HG03196 (cell line): ENCODE measurements around the gene S100Z.
"Not testable (repeated sequence)": the region's sequence is repeated elsewhere in the genome, so short reads cannot be mapped to it uniquely, and the experiment has no call there.

Source experiments
- ATAC-seq: cut with Tn5 transposase; IDR thresholded peaks from one replicate; pipeline ENCODE4 v1.9.1; 2021; ENCODE audit not compliant: unreplicated experiment

Gene S100Z

DNA sequence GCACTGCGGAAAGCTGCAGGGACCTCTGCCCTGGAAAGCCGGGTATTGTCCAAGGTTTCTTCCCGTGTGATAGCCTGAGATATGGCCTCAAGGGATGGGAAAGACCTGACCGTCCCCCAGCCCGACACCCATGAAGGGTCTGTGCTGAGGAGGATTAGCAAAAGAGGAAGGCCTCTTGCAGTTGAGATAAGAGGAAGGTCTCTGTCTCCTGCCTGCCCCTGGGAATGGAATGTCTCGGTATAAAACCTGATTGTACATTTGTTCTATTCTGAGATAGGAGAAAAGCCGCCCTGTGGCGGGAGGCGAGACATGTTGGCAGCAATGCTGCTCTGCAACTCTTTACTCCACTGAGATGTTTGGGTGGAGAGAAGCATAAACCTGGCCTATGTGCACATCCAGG lies 95.4 kb downstream of the S100Z start:
- ATAC-seq: not testable (repeated sequence)

DNA sequence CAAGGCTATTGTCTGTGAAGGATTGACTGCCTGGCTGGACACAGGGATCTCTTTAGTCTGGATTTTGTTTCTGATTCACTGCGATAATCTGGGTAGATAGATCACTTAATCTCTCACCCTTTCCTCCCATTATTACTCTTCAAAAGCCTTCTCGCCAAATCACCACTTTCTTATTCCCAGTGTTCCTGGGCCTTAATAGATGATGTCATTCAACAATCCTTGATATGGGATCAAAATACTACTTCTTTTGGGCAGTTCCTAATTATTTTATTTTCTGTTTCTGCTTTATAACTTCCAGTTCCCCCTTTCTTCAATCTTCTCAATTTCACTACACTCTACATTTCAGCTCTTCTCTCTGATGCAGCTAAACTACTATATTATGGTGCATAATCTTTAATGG lies 96.3 kb downstream of the S100Z start:
- no peak for ATAC-seq

DNA sequence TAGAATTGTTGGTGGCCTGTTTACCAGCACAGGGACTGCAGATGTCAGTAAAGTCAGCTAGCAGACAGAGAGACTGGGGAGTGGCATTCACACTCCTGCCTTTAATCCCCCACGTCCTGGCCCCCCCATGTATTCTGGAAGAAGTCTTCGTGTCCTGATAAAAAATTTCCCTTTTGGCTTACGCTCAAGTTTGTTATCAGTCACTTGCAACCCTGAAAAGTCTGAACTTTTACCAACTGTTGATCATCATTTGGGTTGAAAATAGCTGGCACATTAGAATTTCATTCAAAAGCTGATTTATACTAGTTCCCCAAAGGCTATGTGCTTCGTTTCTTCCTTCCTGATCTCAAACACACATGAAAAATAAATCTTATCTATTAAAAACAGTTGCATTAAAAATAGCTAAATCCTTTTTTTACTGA lies 97.3 kb downstream of the S100Z start:
- ATAC-seq: no peak

DNA sequence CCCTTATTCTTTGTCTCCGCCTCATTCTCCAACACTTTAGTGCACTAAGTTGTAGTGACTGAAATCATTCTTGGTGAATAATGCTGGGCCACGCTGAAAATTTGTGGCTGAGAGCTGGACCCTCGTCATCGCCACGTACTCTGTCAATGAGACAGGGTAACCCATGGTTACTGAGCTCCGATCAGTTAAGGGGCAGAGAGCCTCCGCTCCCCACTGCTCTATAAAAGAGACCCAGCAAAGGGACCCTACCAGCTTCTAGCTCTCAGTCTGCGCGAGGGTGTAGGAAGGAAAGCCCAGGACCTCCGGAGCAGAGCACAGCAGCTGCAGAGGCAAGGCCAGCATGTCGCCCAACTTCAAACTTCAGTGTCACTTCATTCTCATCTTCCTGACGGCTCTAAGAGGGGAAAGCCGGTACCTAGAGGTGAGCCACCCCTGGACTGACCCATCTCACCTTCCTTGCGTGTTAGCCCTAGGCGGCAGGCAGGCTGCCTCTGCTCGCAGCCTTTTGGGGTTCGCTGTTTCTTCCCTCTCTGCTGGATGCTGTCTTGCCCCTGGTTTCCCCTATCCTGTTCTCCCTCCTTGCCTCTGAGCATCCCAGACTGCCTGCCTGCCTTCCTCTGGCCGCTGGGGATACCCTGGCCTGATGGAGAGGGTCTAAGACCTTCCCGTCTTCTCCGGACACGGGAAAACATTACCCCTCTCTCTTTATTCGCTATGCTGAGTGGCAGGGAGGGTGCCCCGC lies 103.2 kb downstream of the S100Z start, which contains the start of gene CRHBP:
Gene CRHBP (plus strand): TSS at position 251 of the 742 bp plus-strand sequence. CDS start 90 bp downstream, at position 341.
- no peak for ATAC-seq

DNA sequence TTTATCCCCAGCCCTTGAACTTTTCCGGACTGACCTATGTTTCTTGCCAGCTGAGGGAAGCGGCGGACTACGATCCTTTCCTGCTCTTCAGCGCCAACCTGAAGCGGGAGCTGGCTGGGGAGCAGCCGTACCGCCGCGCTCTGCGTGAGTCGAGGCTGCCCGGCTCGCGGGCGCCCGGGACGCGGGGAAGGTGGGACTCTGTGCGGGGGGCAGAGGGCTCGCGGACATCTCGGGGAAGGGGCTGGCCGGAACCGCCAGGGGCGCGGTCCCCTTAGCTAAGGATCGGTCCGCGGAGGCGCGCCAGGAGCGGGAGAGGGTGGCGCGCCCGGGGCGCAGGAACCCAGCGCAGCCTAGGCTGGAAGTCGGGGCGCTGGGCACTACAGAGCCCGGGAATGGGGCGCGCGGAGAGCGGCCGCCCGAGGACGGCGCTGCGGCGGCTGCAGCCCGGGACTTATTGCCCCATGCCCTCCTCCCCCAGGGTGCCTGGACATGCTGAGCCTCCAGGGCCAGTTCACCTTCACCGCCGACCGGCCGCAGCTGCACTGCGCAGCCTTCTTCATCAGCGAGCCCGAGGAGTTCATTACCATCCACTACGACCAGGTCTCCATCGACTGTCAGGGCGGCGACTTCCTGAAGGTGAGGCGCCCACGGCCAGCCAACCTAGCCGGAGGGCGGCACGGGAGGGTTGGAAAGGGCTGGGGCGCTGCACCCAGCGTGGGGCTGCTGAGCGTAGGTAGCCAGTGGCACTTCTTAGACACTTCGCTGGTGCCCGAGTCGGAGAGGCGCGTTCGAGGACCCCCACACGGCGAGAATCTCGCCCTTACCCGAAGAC lies 104.0 kb downstream of the S100Z start:
- ATAC-seq: no peak

DNA sequence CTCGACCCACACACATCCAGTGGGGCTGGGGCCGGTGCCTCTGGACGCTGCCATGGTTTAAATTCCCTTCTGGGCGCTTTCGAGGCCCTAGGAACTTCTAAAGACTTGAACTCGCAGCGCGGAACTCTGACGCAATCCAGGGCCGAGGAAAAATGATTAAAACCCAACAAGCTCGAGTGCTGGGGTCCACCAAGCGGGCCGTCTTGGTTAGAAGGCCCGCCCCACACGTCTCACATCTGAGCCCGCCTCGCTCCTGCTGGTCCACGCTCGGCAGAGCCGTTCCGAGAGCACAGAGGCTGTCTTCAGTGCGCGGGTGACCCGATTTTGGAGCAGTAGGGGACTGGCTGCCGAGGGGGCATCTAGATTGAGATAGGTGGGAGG lies 104.6 kb downstream of the S100Z start:
- ATAC-seq: no peak

DNA sequence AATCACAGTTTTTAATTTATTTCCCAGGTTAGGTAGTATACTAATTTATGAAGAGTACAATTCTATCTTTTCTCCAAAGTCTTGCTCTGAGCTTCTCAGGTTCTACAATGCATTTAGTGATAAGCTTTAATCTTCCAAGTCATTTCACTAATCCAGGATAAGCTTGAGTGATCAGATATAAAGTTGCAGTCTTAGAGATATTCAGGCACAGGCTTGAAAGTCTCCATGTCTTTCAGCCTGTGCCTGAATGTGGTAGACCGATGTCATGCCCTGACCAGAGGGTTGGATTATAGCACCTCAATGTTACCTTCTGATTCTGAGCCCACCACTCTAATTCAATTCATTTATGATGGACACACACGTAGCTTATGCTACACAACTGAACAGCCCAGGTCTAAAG lies 106.2 kb downstream of the S100Z start:
- ATAC-seq: no peak

DNA sequence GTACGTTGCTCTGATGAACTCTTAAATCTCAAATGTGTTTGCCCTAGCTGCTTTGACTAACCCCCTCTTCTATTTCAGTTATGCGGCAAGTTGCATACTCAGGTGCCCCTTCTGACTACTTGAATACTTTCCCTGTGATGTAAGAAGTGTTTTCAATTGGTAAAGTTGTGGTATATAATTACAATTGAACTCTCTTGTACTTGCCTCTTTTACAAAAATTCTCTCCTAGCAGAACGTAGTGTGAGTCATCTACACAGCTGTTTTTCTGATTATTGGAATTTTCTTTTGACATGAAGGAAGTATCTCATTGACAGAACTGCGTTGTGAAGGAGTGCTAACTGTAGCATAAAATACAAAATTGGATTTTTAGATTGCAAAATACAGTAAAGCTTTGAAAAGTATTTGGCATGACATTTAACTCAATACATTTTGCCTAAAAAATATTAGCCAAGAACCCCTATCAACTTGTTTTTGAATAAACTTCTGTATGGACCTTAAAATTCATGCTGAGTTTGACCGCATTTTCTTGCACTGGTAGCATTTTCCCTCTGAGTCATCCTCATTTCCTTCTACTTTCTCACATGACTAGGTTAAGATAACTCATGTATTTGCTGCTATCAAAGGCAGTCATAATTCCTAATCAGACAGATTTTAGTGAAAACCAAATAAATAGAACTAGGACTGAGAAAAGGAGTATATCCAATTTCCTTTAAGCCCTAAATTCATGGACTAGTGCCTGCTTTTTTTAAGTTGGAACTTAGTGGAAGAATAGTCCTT lies 109.4 kb downstream of the S100Z start:
- ATAC-seq: no peak

DNA sequence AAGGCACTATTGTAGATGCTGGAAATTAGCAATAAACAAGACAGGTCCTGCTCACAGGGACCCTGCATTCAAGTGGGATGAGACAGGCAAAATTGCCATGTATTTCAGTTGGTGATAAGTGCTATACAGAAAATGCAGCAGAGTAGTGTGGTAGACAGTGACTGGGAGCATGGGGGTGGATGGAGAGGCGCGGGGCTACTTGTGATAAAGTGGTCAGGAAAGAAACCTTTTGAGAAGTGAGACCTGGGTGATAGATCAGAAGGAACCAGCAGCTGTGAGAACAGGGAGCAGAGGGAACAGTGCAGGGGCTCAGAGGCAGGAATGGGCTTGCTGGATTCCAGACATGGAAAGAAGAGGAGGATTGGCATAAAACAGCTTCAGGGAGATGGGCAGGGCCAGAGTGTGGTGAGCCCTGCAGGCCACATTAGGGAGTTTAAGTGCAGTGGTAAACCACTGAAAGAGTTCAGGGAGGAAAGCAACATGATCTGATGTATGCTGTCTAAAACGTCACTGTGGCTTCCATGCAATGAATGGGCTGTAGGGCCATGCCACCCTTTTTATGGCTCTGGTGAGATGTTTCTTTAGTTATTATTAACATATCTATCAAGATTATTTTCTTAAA lies 110.3 kb downstream of the S100Z start:
- ATAC-seq: peak; percentile 72

DNA sequence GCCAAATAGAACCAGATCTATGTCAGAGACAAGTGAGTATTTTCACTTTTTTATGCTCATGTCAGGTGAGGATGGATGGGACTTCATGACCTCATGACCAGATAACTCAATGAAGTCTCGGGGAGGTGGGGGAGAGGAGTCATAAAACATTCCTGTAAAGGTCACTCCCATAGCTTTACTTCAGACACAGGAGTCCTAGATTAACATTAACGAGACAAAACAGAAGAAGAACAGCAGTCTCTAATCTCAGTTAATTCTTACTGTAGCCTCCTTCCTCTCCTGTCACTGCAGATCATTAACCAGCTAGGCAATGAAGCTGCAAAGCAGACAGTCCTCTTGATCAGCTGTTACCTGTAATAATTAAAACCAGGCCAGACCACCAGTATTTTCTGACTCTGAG lies 114.2 kb downstream of the S100Z start:
- no peak for ATAC-seq
